A549 (cell line): ENCODE results near the gene BRICD5. TPM values are rescaled to one million over a fixed set of nuclear protein-coding genes. Genes with fewer than 3 reads are reported as not detected.

Source experiments
- CBX2 ChIP-seq: fragments of 200-600 bp; sonication (generic); IDR thresholded peaks from 2 replicates; pipeline ENCODE4 v1.6.1; 2016; ENCODE audit warnings: low read depth, mild to moderate bottlenecking, borderline replicate concordance
- CEBPB ChIP-seq, 2 experiments: fragments of >200 bp in 1 of 2; sonication (Bioruptor Twin) in 1 of 2; formaldehyde crosslinking in 1 of 2; IDR thresholded peaks; 2 replicates each; pipeline ENCODE4 v1.6.1; 2012 to 2016
- FOSB ChIP-seq: fragments of 250-450 bp; sonication (Bioruptor Pico); IDR thresholded peaks from 2 replicates; pipeline ENCODE4 v1.5.0; 2020; ENCODE audit warnings: mild to moderate bottlenecking, moderate library complexity
- FOSL2 ChIP-seq, 2 experiments: fragments of 450-650 bp in 1 of 2; fragments of >200 bp in 1 of 2; sonication (Bioruptor Twin) in 1 of 2; formaldehyde crosslinking; IDR thresholded peaks; 2 replicates each; pipeline versions ENCODE4 v1.5.0 to v1.6.1; 2016 to 2020; ENCODE audit warnings: mild to moderate bottlenecking in 1 of 2, moderate library complexity in 1 of 2
- GATA3 ChIP-seq: IDR thresholded peaks from 2 replicates; pipeline ENCODE4 v1.6.1; 2012; ENCODE audit warnings: borderline replicate concordance
- HEYL ChIP-seq: fragments of 250-450 bp; sonication (Bioruptor Pico); IDR thresholded peaks from 2 replicates; pipeline ENCODE4 v1.8.0; 2021; ENCODE audit warnings: mild to moderate bottlenecking, moderate library complexity
- HOXB13 ChIP-seq: fragments of 250-450 bp; sonication (Bioruptor Pico); IDR thresholded peaks from 2 replicates; pipeline ENCODE4 v1.5.0; 2020; ENCODE audit warnings: low read depth, mild to moderate bottlenecking, moderate library complexity
- MAFK ChIP-seq: fragments of 450-650 bp; IDR thresholded peaks from 2 replicates; pipeline ENCODE4 v1.6.1; 2014; ENCODE audit not compliant: partially characterized antibody
- MAZ ChIP-seq: fragments of 150-350 bp; IDR thresholded peaks from 2 replicates; pipeline ENCODE4 v1.6.1; 2014; ENCODE audit warnings: antibody characterized with exemption, low read depth, low read length, borderline replicate concordance
- MYC ChIP-seq: IDR thresholded peaks from 2 replicates; pipeline ENCODE4 v1.6.1; 2012; ENCODE audit warnings: mild to moderate bottlenecking, inconsistent platforms, low read length, improper control_type of control experiment, borderline replicate concordance
- POLR2A ChIP-seq: IDR thresholded peaks from 2 replicates; pipeline ENCODE4 v1.6.1; 2012; ENCODE audit warnings: mild to moderate bottlenecking, low read length
- RAD21 ChIP-seq, 2 experiments: fragments of >200 bp in 1 of 2; sonication (Bioruptor Twin) in 1 of 2; formaldehyde crosslinking in 1 of 2; IDR thresholded peaks in 1 of 2; conservative IDR thresholded peaks in 1 of 2; 2 replicates in 1 of 2; 3 replicates in 1 of 2; pipeline ENCODE4 v1.6.1; 2012 to 2018; ENCODE audit warnings: inconsistent platforms in 1 of 2
- RARB ChIP-seq: fragments of 250-450 bp; sonication (Bioruptor Pico); IDR thresholded peaks from 2 replicates; pipeline ENCODE4 v1.8.0; 2021; ENCODE audit warnings: mild to moderate bottlenecking, moderate library complexity
- SREBF2 ChIP-seq: fragments of 450-650 bp; IDR thresholded peaks from 2 replicates; pipeline ENCODE4 v1.6.1; 2014; ENCODE audit warnings: mild to moderate bottlenecking, moderate library complexity
- TFCP2L1 ChIP-seq: fragments of 250-450 bp; sonication (Bioruptor Pico); IDR thresholded peaks from 2 replicates; pipeline ENCODE4 v1.5.0; 2021; ENCODE audit warnings: mild to moderate bottlenecking
- TP53 ChIP-seq: fragments of 250-450 bp; sonication (Bioruptor Pico); IDR thresholded peaks from 2 replicates; pipeline ENCODE4 v1.5.0; 2021; ENCODE audit warnings: mild to moderate bottlenecking, moderate library complexity
- ZFP36 ChIP-seq: fragments of 450-650 bp; IDR thresholded peaks from 2 replicates; pipeline ENCODE4 v1.6.1; 2014; ENCODE audit warnings: borderline replicate concordance; ENCODE audit not compliant: partially characterized antibody
- ZSCAN20 ChIP-seq: fragments of 250-450 bp; sonication (Bioruptor Pico); IDR thresholded peaks from 2 replicates; pipeline ENCODE4 v1.8.0; 2022; ENCODE audit warnings: mild to moderate bottlenecking, moderate library complexity
- polyA plus RNA-seq, 4 experiments: library from polyadenylated mRNA; depleted of rRNA in 3 of 4; stranded (reverse); fragments of >200 nt; fragmentation: RNase III in 1 of 4; extraction: RNeasy Plus Mini Kit Qiagen cat#74134 plus additional on column Dnase treatment in 1 of 4; gene quantifications; 2 replicates in 3 of 4; 3 replicates in 1 of 4; pipeline ENCODE4 v1.2.3, GENCODE V29; 2011 to 2017
- TF ChIP-seq, protein P1 (sequence below): IDR thresholded peaks from 2 replicates; pipeline ENCODE4 v1.6.1; 2012
- TF ChIP-seq, protein P2 (sequence below): fragments of >200 bp; sonication (Bioruptor Twin); formaldehyde crosslinking; IDR thresholded peaks from 3 replicates; pipeline ENCODE4 v1.6.1; 2016
- TF ChIP-seq, protein P3 (sequence below): IDR thresholded peaks from 2 replicates; pipeline ENCODE4 v1.6.1; 2012
- TF ChIP-seq, protein P4 (sequence below): fragments of >200 bp; sonication (Bioruptor Twin); formaldehyde crosslinking; IDR thresholded peaks from 2 replicates; pipeline ENCODE4 v1.6.1; 2016
- TF ChIP-seq, protein P5 (sequence below): fragments of 150-350 bp; IDR thresholded peaks from 2 replicates; pipeline ENCODE4 v1.6.1; 2014; ENCODE audit warnings: low read depth, mild to moderate bottlenecking, low read length
- TF ChIP-seq, protein P6 (sequence below): fragments of 450-650 bp; IDR thresholded peaks from 2 replicates; pipeline ENCODE4 v1.6.1; 2014; ENCODE audit warnings: antibody characterized with exemption

BRICD5 gene
- polyA plus RNA-seq, 2 of the 4 experiments (the other 2 are of a cell fraction), result 2.0 to 9.1 TPM

DNA sequence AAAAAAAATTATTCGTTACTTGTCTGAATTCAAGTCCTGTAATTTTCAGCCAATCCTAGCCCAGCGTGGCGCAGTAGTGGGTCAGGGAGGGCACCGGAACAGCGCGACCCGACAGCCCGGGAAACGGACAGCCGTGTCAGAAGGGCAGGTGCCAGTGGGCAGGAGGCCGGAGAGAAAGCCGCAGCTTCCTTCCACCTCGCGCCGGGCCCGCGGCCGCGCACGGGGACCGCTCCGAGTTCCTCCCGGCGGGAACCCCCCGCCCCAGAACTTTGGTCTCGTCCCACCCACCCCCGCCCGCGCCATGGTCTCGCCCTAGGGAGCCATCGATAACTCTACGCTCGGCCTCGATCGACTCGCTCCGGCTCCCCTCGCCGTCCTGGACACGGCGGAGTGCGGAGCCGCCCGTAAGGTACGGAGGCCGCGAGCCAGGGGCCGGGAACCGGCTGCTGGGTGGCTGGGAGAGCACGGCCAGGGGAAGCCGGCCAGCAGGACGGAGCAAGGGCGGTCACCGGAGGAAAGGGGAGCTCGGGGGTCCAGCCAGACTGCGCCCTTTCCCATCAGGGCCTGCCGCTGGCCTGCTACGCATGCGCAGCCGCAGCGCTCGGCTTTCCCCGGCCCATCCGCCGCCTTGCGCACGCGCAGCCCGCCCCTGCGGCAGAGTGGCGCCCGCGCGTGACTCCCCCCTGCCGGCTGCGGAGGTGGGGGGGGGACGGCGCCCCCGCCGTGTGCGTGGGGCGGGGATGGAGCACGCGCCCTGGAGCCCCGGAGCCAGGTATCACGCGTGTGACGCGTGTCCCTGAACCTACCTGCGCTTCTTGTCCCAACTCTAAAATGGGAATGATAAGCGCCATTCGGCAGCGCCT, 5.3 kb downstream of the BRICD5 start, which contains the start of gene MLST8 (continued):
- TF ChIP-seq HOXB13 (no peak), HEYL (no peak), ZFP36 (no peak), TP53 (CRISPR knock-in tag) (no peak), CBX2 (no peak), CEBPB (IDR thresholded peaks at IDR 0.05) (no peak), MYC (peak; percentile 63; the same call in 1 of the 2 replicates), ZSCAN20 (CRISPR knock-in tag) (no peak), MAZ (no peak), POLR2A (peak; percentile 65), SREBF2 (no peak), MAFK (no peak), TFCP2L1 (no peak), RARB (CRISPR knock-in tag) (no peak), RAD21 (conservative IDR thresholded peaks at IDR 0.05 in 1 of 2, IDR thresholded peaks at IDR 0.05 in 1 of 2) (no peak), GATA3 (peak; percentile 29), FOSL2 (IDR thresholded peaks at IDR 0.05) (no peak), FOSL2 (CRISPR knock-in tag; IDR thresholded peaks at IDR 0.05) (peak; percentile 22; the same call in 1 of the 2 replicates), FOSB (CRISPR knock-in tag) (no peak)
- TF ChIP-seq, protein P1, sequence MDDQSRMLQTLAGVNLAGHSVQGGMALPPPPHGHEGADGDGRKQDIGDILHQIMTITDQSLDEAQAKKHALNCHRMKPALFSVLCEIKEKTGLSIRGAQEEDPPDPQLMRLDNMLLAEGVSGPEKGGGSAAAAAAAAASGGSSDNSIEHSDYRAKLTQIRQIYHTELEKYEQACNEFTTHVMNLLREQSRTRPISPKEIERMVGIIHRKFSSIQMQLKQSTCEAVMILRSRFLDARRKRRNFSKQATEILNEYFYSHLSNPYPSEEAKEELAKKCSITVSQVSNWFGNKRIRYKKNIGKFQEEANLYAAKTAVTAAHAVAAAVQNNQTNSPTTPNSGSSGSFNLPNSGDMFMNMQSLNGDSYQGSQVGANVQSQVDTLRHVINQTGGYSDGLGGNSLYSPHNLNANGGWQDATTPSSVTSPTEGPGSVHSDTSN, result peak; percentile 48
- TF ChIP-seq, protein P2, sequence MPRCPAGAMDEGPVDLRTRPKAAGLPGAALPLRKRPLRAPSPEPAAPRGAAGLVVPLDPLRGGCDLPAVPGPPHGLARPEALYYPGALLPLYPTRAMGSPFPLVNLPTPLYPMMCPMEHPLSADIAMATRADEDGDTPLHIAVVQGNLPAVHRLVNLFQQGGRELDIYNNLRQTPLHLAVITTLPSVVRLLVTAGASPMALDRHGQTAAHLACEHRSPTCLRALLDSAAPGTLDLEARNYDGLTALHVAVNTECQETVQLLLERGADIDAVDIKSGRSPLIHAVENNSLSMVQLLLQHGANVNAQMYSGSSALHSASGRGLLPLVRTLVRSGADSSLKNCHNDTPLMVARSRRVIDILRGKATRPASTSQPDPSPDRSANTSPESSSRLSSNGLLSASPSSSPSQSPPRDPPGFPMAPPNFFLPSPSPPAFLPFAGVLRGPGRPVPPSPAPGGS, result peak; percentile 69; the same call in 2 of the 3 replicates
- TF ChIP-seq, protein P3, sequence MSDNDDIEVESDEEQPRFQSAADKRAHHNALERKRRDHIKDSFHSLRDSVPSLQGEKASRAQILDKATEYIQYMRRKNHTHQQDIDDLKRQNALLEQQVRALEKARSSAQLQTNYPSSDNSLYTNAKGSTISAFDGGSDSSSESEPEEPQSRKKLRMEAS, result peak; percentile 75
- TF ChIP-seq, protein P4, sequence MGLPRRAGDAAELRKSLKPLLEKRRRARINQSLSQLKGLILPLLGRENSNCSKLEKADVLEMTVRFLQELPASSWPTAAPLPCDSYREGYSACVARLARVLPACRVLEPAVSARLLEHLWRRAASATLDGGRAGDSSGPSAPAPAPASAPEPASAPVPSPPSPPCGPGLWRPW, result no peak
- TF ChIP-seq, protein P5, sequence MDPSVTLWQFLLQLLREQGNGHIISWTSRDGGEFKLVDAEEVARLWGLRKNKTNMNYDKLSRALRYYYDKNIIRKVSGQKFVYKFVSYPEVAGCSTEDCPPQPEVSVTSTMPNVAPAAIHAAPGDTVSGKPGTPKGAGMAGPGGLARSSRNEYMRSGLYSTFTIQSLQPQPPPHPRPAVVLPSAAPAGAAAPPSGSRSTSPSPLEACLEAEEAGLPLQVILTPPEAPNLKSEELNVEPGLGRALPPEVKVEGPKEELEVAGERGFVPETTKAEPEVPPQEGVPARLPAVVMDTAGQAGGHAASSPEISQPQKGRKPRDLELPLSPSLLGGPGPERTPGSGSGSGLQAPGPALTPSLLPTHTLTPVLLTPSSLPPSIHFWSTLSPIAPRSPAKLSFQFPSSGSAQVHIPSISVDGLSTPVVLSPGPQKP, result no peak
- TF ChIP-seq, protein P6, sequence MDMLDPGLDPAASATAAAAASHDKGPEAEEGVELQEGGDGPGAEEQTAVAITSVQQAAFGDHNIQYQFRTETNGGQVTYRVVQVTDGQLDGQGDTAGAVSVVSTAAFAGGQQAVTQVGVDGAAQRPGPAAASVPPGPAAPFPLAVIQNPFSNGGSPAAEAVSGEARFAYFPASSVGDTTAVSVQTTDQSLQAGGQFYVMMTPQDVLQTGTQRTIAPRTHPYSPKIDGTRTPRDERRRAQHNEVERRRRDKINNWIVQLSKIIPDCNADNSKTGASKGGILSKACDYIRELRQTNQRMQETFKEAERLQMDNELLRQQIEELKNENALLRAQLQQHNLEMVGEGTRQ, result no peak
- TF ChIP-seq, all 56 proteins: peak for 12
